Measurements from ENCODE around the gene GRAP2. TPM values are rescaled to one million over a fixed set of nuclear protein-coding genes. Genes with fewer than 3 reads are reported as not detected.
A peak's percentile ranks its signal among the peaks of the same experiment; 100 is the strongest.
"Not testable (repeated sequence)": the region's sequence is repeated elsewhere in the genome, so short reads cannot be mapped to it uniquely, and the experiment has no call there.

The GRAP2 gene
- total RNA-seq, 1 donor from 2014 or later, result 0.24 TPM

GRCh38 chr22:39949964-39950737, 49.3 kb downstream of the GRAP2 start:
- H3K4me3 Mint-ChIP-seq, result peak overlapping the region; percentile 28
- peaks cover 14% of the 10 kb centered on the region for H3K27me3 Mint-ChIP-seq
- no peak overlapping the region for H3K27ac Mint-ChIP-seq
- no peak for DNase-seq (ENCODE audit: extremely low spot score, unreplicated experiment)
- no peaks in the 10 kb centered on the region for H3K9me3 Mint-ChIP-seq
- no peaks in the 10 kb centered on the region for H3K36me3 Mint-ChIP-seq
- TF ChIP-seq, protein P1, sequence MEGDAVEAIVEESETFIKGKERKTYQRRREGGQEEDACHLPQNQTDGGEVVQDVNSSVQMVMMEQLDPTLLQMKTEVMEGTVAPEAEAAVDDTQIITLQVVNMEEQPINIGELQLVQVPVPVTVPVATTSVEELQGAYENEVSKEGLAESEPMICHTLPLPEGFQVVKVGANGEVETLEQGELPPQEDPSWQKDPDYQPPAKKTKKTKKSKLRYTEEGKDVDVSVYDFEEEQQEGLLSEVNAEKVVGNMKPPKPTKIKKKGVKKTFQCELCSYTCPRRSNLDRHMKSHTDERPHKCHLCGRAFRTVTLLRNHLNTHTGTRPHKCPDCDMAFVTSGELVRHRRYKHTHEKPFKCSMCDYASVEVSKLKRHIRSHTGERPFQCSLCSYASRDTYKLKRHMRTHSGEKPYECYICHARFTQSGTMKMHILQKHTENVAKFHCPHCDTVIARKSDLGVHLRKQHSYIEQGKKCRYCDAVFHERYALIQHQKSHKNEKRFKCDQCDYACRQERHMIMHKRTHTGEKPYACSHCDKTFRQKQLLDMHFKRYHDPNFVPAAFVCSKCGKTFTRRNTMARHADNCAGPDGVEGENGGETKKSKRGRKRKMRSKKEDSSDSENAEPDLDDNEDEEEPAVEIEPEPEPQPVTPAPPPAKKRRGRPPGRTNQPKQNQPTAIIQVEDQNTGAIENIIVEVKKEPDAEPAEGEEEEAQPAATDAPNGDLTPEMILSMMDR (conservative IDR thresholded peaks at IDR 0.05), result no peak
- peaks cover 48% of the 10 kb centered on the region for H3K4me1 Mint-ChIP-seq (ENCODE audit: unreplicated experiment)

DNA sequence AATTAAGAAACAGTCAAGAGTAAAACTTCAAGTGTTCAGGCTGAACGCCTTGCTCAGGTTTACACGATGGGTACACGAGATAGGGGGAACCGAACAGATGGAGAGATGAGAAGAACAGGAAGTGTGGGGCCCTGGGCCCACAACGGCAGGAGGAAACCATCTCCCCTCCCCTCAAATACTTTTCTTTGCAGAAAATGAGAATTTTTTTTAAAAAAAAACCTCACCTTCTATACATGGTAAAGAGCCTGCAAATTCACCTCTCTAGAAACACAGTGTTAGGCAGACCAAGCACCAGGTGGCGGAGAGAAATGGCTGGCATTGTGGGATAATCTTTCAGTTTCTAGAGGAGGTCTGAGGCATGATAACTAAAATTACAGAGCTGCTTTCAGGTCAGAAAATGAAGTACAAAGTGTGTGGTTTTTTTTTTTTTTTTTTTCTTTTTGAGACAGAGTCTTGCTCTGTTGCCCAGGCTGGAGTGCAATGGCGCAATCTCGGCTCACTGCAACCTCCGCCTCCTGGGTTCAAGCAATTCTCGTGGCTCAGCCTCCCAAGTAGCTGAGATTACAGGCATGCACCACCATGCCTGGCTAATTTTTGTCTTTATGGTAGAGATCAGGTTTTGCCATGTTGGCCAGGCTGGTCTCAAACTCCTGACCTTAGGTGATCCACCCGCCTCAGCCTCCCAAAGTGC, 50.9 kb downstream of the GRAP2 start:
- not testable (repeated sequence) for H3K4me3 Mint-ChIP-seq; H3K27ac Mint-ChIP-seq; H3K36me3 Mint-ChIP-seq; DNase-seq (ENCODE audit: extremely low spot score, unreplicated experiment); H3K9me3 Mint-ChIP-seq
- H3K27me3 Mint-ChIP-seq, result peaks cover 14% of the 10 kb centered on the region
- peaks cover 37% of the 10 kb centered on the region for H3K4me1 Mint-ChIP-seq (ENCODE audit: unreplicated experiment)

DNA sequence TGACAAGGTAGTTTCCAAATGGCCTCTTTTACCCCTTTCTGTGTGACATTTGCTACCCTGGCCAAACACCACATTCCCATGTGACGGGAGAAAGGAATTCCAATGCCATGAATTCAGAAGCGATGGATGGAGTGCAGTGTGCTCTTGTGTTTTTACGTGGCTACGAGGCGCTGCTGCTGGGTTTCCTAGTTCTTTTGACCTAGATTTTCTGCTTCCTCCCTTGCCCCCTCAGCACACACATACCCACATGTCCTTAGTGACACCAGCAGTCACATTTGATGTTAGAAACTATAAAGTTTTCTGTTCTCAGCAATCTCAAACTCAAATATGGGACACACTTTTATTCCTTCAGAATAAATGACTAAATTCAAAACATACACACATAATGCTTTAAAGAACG, 51.5 kb downstream of the GRAP2 start:
- no peak overlapping the region for H3K27ac Mint-ChIP-seq
- no peaks in the 10 kb centered on the region for H3K36me3 Mint-ChIP-seq
- H3K4me1 Mint-ChIP-seq (ENCODE audit: unreplicated experiment), result peaks cover 37% of the 10 kb centered on the region
- peaks cover 14% of the 10 kb centered on the region for H3K27me3 Mint-ChIP-seq
- no peak overlapping the region for H3K4me3 Mint-ChIP-seq
- TF ChIP-seq, protein P1 (conservative IDR thresholded peaks at IDR 0.05), result no peak
- H3K9me3 Mint-ChIP-seq, result no peaks in the 10 kb centered on the region
- no peak for DNase-seq (ENCODE audit: extremely low spot score, unreplicated experiment)

DNA sequence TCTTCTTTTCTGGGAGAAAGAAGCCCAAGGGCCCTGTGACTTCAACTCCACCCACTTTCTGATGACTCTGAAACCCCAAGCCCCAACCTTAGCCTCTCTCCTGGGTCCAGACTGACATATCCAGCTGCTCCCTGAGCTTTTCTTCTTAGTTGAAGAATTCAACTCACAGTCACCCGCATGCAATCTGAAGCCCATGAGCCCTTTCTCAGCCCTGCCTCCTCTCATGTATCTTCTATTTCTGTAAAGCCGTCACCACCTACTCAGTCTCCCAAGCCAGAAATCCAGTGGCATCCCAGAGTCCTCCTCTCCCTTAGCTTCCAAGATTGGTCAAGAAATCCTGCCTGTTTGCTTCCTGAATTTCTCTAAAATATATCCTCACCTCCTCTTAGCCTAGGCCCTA, 52.2 kb downstream of the GRAP2 start:
- Mint-ChIP-seq H3K36me3 (no peaks in the 10 kb centered on the region), H3K27me3 (peaks cover 14% of the 10 kb centered on the region), H3K4me3 (no peak overlapping the region), H3K27ac (no peak overlapping the region), H3K9me3 (no peaks in the 10 kb centered on the region), H3K4me1 (ENCODE audit: unreplicated experiment) (peaks cover 40% of the 10 kb centered on the region)
- DNase-seq (ENCODE audit: extremely low spot score, unreplicated experiment), result no peak
- TF ChIP-seq, protein P1 (conservative IDR thresholded peaks at IDR 0.05), result no peak

DNA sequence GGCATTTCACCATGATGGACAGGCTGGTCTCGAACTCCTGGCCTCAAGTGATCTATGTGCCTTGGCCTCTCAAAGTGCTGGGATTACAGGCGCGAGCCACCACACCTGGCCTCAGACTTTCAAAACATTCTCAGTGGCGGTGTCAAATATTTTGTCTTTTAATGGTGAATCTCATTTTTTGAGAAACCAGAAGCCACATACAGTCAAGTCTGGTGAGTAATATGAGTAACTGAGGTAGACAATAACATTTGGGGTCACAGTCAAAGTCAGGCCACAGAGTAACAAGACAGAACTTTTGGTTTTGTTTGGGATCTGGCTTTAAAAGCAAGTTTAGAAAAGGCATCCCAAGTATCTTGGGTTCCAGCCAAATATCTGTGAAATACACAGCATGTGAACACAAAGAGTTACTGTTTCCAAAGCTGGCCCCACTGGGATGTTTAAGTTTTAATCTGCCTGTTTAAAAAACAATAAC, 53.7 kb downstream of the GRAP2 start:
- Mint-ChIP-seq H3K36me3 (no peaks in the 10 kb centered on the region), H3K9me3 (no peaks in the 10 kb centered on the region), H3K27ac (no peak overlapping the region), H3K4me1 (ENCODE audit: unreplicated experiment) (peaks cover 37% of the 10 kb centered on the region), H3K27me3 (peaks cover 12% of the 10 kb centered on the region), H3K4me3 (no peak overlapping the region)
- TF ChIP-seq, protein P1 (conservative IDR thresholded peaks at IDR 0.05), result no peak
- DNase-seq (ENCODE audit: extremely low spot score, unreplicated experiment), result no peak

- Mint-ChIP-seq H3K36me3 (no peaks in the 10 kb centered on the region), H3K4me3 (no peak overlapping the region), H3K4me1 (ENCODE audit: unreplicated experiment) (peaks cover 32% of the 10 kb centered on the region), H3K9me3 (no peaks in the 10 kb centered on the region), H3K27me3 (peaks cover 11% of the 10 kb centered on the region), H3K27ac (peak overlapping the region; percentile 44)
- no peak for DNase-seq (ENCODE audit: extremely low spot score, unreplicated experiment)
- TF ChIP-seq, protein P1 (conservative IDR thresholded peaks at IDR 0.05), result no peak
Measured at GRCh38 chr22:39955675-39956074, 54.8 kb downstream of the GRAP2 start.

Data from type B pancreatic cell (in vitro differentiated cells).